H1 (cell line): ENCODE data around the gene GLRX3. TPM values are rescaled to one million over a fixed set of nuclear protein-coding genes. Genes with fewer than 3 reads are reported as not detected.

Source experiments
- CTCF ChIA-PET: fragments of 300-600 bp; sonication (Branson Sonifier 250); formaldehyde crosslinking; loops from one replicate; lab custom pipeline; 2021; ENCODE audit not compliant: partially characterized antibody; lab: Charles Lee
- POLR2A ChIA-PET: fragments of 300-600 bp; sonication (Branson Sonifier 250); formaldehyde crosslinking; loops from one replicate; lab custom pipeline; 2021; ENCODE audit warnings: inconsistent platforms; ENCODE audit not compliant: partially characterized antibody; lab: Charles Lee
- DNase-seq, 2 experiments: peaks; one replicate each; pipeline versions ENCODE4 v3.0.0 to v3.0.0-alpha.2; 2010 to 2022; ENCODE audit warnings: low spot score in 2 of 2, low read depth in 1 of 2, mixed read lengths in 1 of 2
- FAIRE-seq: peaks from 2 replicates; lab custom pipeline; 2011; peaks lifted over from hg19 to GRCh38; lab: Jason Lieb, UNC
- H2AFZ ChIP-seq: 2 replicates; pipeline ENCODE4 v1.8.1; 2012; ENCODE audit warnings: low read length, inconsistent platforms
- H2AK5ac ChIP-seq: 2 replicates; pipeline ENCODE4 v1.6.1; 2013; ENCODE audit warnings: low read depth, low read length
- H2BK120ac ChIP-seq: replicated peaks from 2 replicates; pipeline ENCODE3; 2013; ENCODE audit warnings: low read depth, low read length, inconsistent platforms
- H2BK12ac ChIP-seq: 2 replicates; pipeline ENCODE4 v1.6.1; 2013; ENCODE audit warnings: low read depth, low read length
- H2BK15ac ChIP-seq: 2 replicates; pipeline ENCODE4 v1.6.1; 2013; ENCODE audit warnings: low read length
- H2BK20ac ChIP-seq: 2 replicates; pipeline ENCODE4 v1.6.1; 2013; ENCODE audit warnings: low read length
- H2BK5ac ChIP-seq: 2 replicates; pipeline ENCODE4 v1.6.1; 2013; ENCODE audit warnings: low read depth, low read length
- H3K14ac ChIP-seq: 2 replicates; pipeline ENCODE4 v1.6.1; 2013; ENCODE audit warnings: inconsistent platforms; ENCODE audit not compliant: insufficient read length
- H3K18ac ChIP-seq: 2 replicates; pipeline ENCODE4 v1.6.1; 2013; ENCODE audit warnings: low read length; ENCODE audit errors: extremely low read depth
- H3K23ac ChIP-seq: 2 replicates; pipeline ENCODE4 v1.6.1; 2013; ENCODE audit warnings: inconsistent platforms; ENCODE audit not compliant: insufficient read length
- H3K23me2 ChIP-seq: 2 replicates; pipeline ENCODE4 v1.6.1; 2013; ENCODE audit warnings: low read depth, low read length
- H3K27ac ChIP-seq: 2 replicates; pipeline ENCODE4 v1.6.1; 2011; ENCODE audit warnings: low read depth, low read length, inconsistent platforms
- H3K27me3 ChIP-seq, 4 experiments: replicated peaks in 1 of 4; 1 replicate in 1 of 4; 2 replicates in 3 of 4; pipeline versions ENCODE4 v1.6.1 to v1.8.1; 2011 to 2013; ENCODE audit warnings: low read length in 3 of 4, mild to moderate bottlenecking in 3 of 4, inconsistent platforms in 2 of 4, mixed read lengths in 2 of 4, moderate library complexity in 1 of 4; ENCODE audit not compliant: control insufficient read depth in 3 of 4, insufficient read depth in 3 of 4; ENCODE audit errors: extremely low read depth in 1 of 4
- H3K36me3 ChIP-seq, 4 experiments: 2 replicates each; pipeline versions ENCODE4 v1.6.1 to v1.8.1; 2011 to 2013; ENCODE audit warnings: mild to moderate bottlenecking in 4 of 4, low read length in 3 of 4, moderate library complexity in 2 of 4, control low read depth in 1 of 4, inconsistent platforms in 1 of 4; ENCODE audit not compliant: insufficient read depth in 4 of 4, control insufficient read depth in 2 of 4
- H3K4ac ChIP-seq: replicated peaks from 2 replicates; pipeline ENCODE3; 2013; ENCODE audit warnings: low read length, low read depth, mixed read lengths, inconsistent platforms; ENCODE audit not compliant: insufficient read length
- H3K4me1 ChIP-seq, 4 experiments: replicated peaks in 1 of 4; 1 replicate in 1 of 4; 2 replicates in 3 of 4; pipeline versions ENCODE4 v1.6.1 to v1.8.1; 2011 to 2013; ENCODE audit warnings: low read length in 3 of 4, inconsistent platforms in 2 of 4, mixed read lengths in 1 of 4; ENCODE audit not compliant: insufficient read depth in 4 of 4, control insufficient read depth in 3 of 4
- H3K4me2 ChIP-seq, 2 experiments: 2 replicates each; pipeline versions ENCODE4 v1.6.1 to v1.8.1; 2011 to 2013; ENCODE audit warnings: low read depth in 2 of 2, low read length in 2 of 2, control low read depth in 1 of 2, inconsistent platforms in 1 of 2, mild to moderate bottlenecking in 1 of 2; ENCODE audit not compliant: insufficient read depth in 1 of 2
- H3K4me3 ChIP-seq, 4 experiments: fragments of 200-600, 300-600 bp in 1 of 4; sonication (generic), shearing (Covaris generic), sonication (Bioruptor Twin) in 1 of 4; 2 replicates each; pipeline versions ENCODE4 v1.5.1 to v1.8.1; 2011 to 2016; ENCODE audit warnings: low read length in 4 of 4, low read depth in 3 of 4, control low read depth in 2 of 4, inconsistent platforms in 2 of 4, mild to moderate bottlenecking in 2 of 4, mixed read lengths in 1 of 4, moderate library complexity in 1 of 4; ENCODE audit not compliant: insufficient read depth in 2 of 4; ENCODE audit errors: extremely low read depth in 1 of 4
- H3K56ac ChIP-seq: replicated peaks from 2 replicates; pipeline ENCODE3; 2013; ENCODE audit warnings: low read depth, mild to moderate bottlenecking, mixed read lengths, low read length, inconsistent platforms; ENCODE audit not compliant: insufficient read length
- H3K79me1 ChIP-seq: 2 replicates; pipeline ENCODE4 v1.6.1; 2013; ENCODE audit warnings: low read depth, low read length, control low read depth
- H3K79me2 ChIP-seq, 2 experiments: 2 replicates each; pipeline versions ENCODE4 v1.6.1 to v1.8.1; 2012 to 2013; ENCODE audit warnings: low read length in 2 of 2, mild to moderate bottlenecking in 2 of 2, inconsistent platforms in 1 of 2; ENCODE audit not compliant: insufficient read depth in 2 of 2, control insufficient read depth in 1 of 2
- H3K9ac ChIP-seq, 4 experiments: replicated peaks in 1 of 4; 1 replicate in 1 of 4; 2 replicates in 3 of 4; pipeline versions ENCODE4 v1.6.1 to v1.8.1; 2011 to 2013; ENCODE audit warnings: low read depth in 3 of 4, low read length in 3 of 4, control low read depth in 2 of 4, mild to moderate bottlenecking in 2 of 4, moderate library complexity in 2 of 4, inconsistent platforms in 1 of 4; ENCODE audit errors: extremely low read depth in 1 of 4
- H3K9me3 ChIP-seq, 2 experiments: 2 replicates each; pipeline versions ENCODE4 v1.6.1 to v1.8.1; 2012 to 2013; ENCODE audit warnings: mild to moderate bottlenecking in 2 of 2, moderate library complexity in 2 of 2, control low read depth in 1 of 2, inconsistent platforms in 1 of 2, low read depth in 1 of 2, low read length in 1 of 2, mixed read lengths in 1 of 2; ENCODE audit not compliant: insufficient read depth in 2 of 2
- H4K20me1 ChIP-seq, 2 experiments: replicated peaks in 1 of 2; 2 replicates each; pipeline versions ENCODE3 to v1.8.1; 2011 to 2013; ENCODE audit warnings: inconsistent platforms in 2 of 2, low read length in 2 of 2, mild to moderate bottlenecking in 1 of 2; ENCODE audit not compliant: insufficient read depth in 2 of 2, control insufficient read depth in 1 of 2
- H4K5ac ChIP-seq: 2 replicates; pipeline ENCODE4 v1.6.1; 2013; ENCODE audit warnings: low read length, low read depth, mixed read lengths, inconsistent platforms; ENCODE audit not compliant: insufficient read length
- H4K8ac ChIP-seq: 2 replicates; pipeline ENCODE4 v1.8.0; 2013; ENCODE audit warnings: mild to moderate bottlenecking, moderate library complexity, low read length, inconsistent platforms; ENCODE audit not compliant: insufficient read depth; ENCODE audit errors: extremely low read depth
- H4K91ac ChIP-seq: replicated peaks from 2 replicates; pipeline ENCODE3; 2013; ENCODE audit warnings: low read length, mixed read lengths, inconsistent platforms; ENCODE audit not compliant: insufficient read length
- BACH1 ChIP-seq: IDR thresholded peaks from 2 replicates; pipeline ENCODE4 v1.6.1; 2012; ENCODE audit warnings: low read length, improper control_type of control experiment
- BRCA1 ChIP-seq: IDR thresholded peaks from 2 replicates; pipeline ENCODE4 v1.6.1; 2012; ENCODE audit warnings: low read depth, low read length, improper control_type of control experiment
- CBX5 ChIP-seq: fragments of 300-800, 300-1000 bp; sonication (generic); IDR thresholded peaks from 2 replicates; pipeline ENCODE4 v1.7.1; 2016; ENCODE audit warnings: antibody characterized with exemption, low read length, low read depth
- CBX8 ChIP-seq: fragments of 300-800, 300-1000 bp; sonication (generic); IDR thresholded peaks from 2 replicates; pipeline ENCODE4 v1.7.1; 2016; ENCODE audit warnings: low read depth, low read length, borderline replicate concordance
- CEBPB ChIP-seq: IDR thresholded peaks from 2 replicates; pipeline ENCODE4 v1.6.1; 2012; ENCODE audit warnings: low read depth, low read length
- CHD2 ChIP-seq: IDR thresholded peaks from 2 replicates; pipeline ENCODE4 v1.6.1; 2012; ENCODE audit warnings: low read length, improper control_type of control experiment
- EP300 ChIP-seq, 2 experiments: IDR thresholded peaks; 1 replicate in 1 of 2; 2 replicates in 1 of 2; pipeline ENCODE4 v1.6.1; 2011 to 2012; ENCODE audit warnings: low read depth in 2 of 2, low read length in 2 of 2, mild to moderate bottlenecking in 2 of 2, borderline replicate concordance in 1 of 2, inconsistent platforms in 1 of 2, moderate library complexity in 1 of 2
- JUND ChIP-seq: IDR thresholded peaks from 2 replicates; pipeline ENCODE4 v1.6.1; 2011; ENCODE audit warnings: mild to moderate bottlenecking, improper control_type of control experiment, low read length
- PHF8 ChIP-seq: fragments of 200-600 bp; sonication (generic); conservative IDR thresholded peaks from 2 replicates; pipeline ENCODE4 v1.7.1; 2012; ENCODE audit warnings: low read depth, mild to moderate bottlenecking, inconsistent platforms, low read length, moderate library complexity
- POLR2AphosphoS5 ChIP-seq: IDR thresholded peaks from 2 replicates; pipeline ENCODE4 v1.6.1; 2011; ENCODE audit warnings: low read depth, low read length
- RBBP5 ChIP-seq: IDR thresholded peaks from 2 replicates; pipeline ENCODE4 v1.7.1; 2012; ENCODE audit warnings: low read depth, mild to moderate bottlenecking, inconsistent platforms, low read length, moderate library complexity, borderline replicate concordance
- SIN3A ChIP-seq, 2 experiments: IDR thresholded peaks in 1 of 2; conservative IDR thresholded peaks in 1 of 2; 2 replicates each; pipeline ENCODE4 v1.6.1; 2011 to 2012; ENCODE audit warnings: low read length in 2 of 2, improper control_type of control experiment in 1 of 2, low read depth in 1 of 2, mild to moderate bottlenecking in 1 of 2
- SIX5 ChIP-seq: IDR thresholded peaks from 2 replicates; pipeline ENCODE4 v1.6.1; 2011; ENCODE audit warnings: mild to moderate bottlenecking, low read depth, low read length
- SP1 ChIP-seq: IDR thresholded peaks from 2 replicates; pipeline ENCODE4 v1.6.1; 2011; ENCODE audit warnings: low read depth, low read length
- WGBS, 2 experiments: shearing (Covaris generic) in 1 of 2; methylation state at CpG; one replicate each; pipeline versions ENCODE4 v1.1.6 to v1.1.7; 2013 to 2015; ENCODE audit warnings: low lambda C conversion rate in 2 of 2, mixed read lengths in 2 of 2, inconsistent platforms in 1 of 2, low coverage in 1 of 2, missing lambda C conversion rate in 1 of 2; ENCODE audit not compliant: insufficient replicate concordance in 2 of 2, insufficient coverage in 1 of 2, insufficient read length in 1 of 2; ENCODE audit errors: extremely low coverage in 1 of 2, missing lambda C conversion rate in 1 of 2; 5-methylcytosine and 5-hydroxymethylcytosine counted together
- polyA plus RNA-seq, 7 experiments: library from polyadenylated mRNA; depleted of rRNA in 3 of 7; stranded (reverse) in 5 of 7; unstranded in 2 of 7; fragments of >200 nt in 5 of 7; fragments of 200-250 nt in 2 of 7; gene quantifications; 1 replicate in 5 of 7; 2 replicates in 1 of 7; 4 replicates in 1 of 7; pipeline versions ENCODE4 v1.2.1 to v1.2.3, GENCODE V29; 2011 to 2013; ENCODE audit warnings: missing spikeins in 2 of 7, mixed read lengths in 2 of 7
- total RNA-seq: library from RNA; stranded (reverse); fragmentation: NEBNext Ultra II Directional; extraction: Animal tissue kit (Norgen Biotek cat#: 25700); gene quantifications from 2 replicates; pipeline ENCODE4 v1.2.1, GENCODE V29; 2021

The GLRX3 gene
- total and polyA plus RNA-seq, 2 of the 8 experiments (the other 6 are each of a cell fraction or from before 2014, with no cell fraction given) = 59.9 to 157 TPM

GRCh38 chr10:130215151-130215930, 79.2 kb downstream of the GLRX3 start:
- Histone ChIP-seq H2AFZ (no peak overlapping the region), H3K4me1 (no peaks in the 10 kb centered on the region), H3K27me3 (no peaks in the 10 kb centered on the region), H3K4me3 (no peak overlapping the region), H3K79me1 (no peaks in the 10 kb centered on the region), H3K79me2 (no peaks in the 10 kb centered on the region), H3K23ac (no peak overlapping the region), H3K14ac (no peak overlapping the region), H4K8ac (no peak overlapping the region), H3K9me3 (no peaks in the 10 kb centered on the region; a peak in 1 of 4 replicates), H3K9ac (no peak overlapping the region), H2BK120ac (no peak overlapping the region), H4K5ac (no peak overlapping the region), H4K91ac (no peak overlapping the region), H2BK20ac (no peak overlapping the region), H3K4ac (no peak overlapping the region), H2BK5ac (no peak overlapping the region), H3K27ac (no peak overlapping the region), H2AK5ac (no peak overlapping the region), H3K23me2 (no peaks in the 10 kb centered on the region), H3K36me3 (no peaks in the 10 kb centered on the region), H3K56ac (no peak overlapping the region), H3K18ac (no peak overlapping the region), H3K4me2 (no peak overlapping the region), H4K20me1 (no peaks in the 10 kb centered on the region), H2BK12ac (no peak overlapping the region), H2BK15ac (no peak overlapping the region)
- FAIRE-seq (no peak), DNase-seq (no peak)
- 84% methylated on average over 13 of the region's 13 CpGs; no CpG with 5 or more reads in 1 of the 2 experiments for WGBS, 2 experiments
- POLR2A ChIA-PET = no interaction called here
- CTCF ChIA-PET = interaction anchor here (0.5 to 0.6 kb wide), 2 partner anchors 38 to 183 kb away, joined by 3 to 4 read pairs; no protein-coding TSS in a partner anchor
- TF ChIP-seq CBX8 = no peak
- TF ChIP-seq BACH1 = no peak
- no peak for TF ChIP-seq PHF8
- no peak for TF ChIP-seq CHD2
- TF ChIP-seq JUND = no peak
- no peak for TF ChIP-seq SIX5
- TF ChIP-seq POLR2AphosphoS5 = no peak
- TF ChIP-seq CEBPB = no peak
- TF ChIP-seq SP1 = no peak
- no peak for TF ChIP-seq CBX5
- no peak for TF ChIP-seq RBBP5
- TF ChIP-seq EP300 (IDR thresholded peaks at IDR 0.05; ENCODE audit: borderline replicate concordance in 1 of 2, low read depth in 2 of 2, low read length in 2 of 2) = no peak
- no peak for TF ChIP-seq SIN3A (conservative IDR thresholded peaks at IDR 0.05 in 1 of 2, IDR thresholded peaks at IDR 0.05 in 1 of 2; ENCODE audit: low read depth in 1 of 2, low read length in 2 of 2)
- TF ChIP-seq BRCA1 = no peak
